ENCODE results near the gene KCNF1. TPM values are rescaled to one million over a fixed set of nuclear protein-coding genes. Genes with fewer than 3 reads are reported as not detected.

Gene KCNF1
- total RNA-seq, 1 experiment from 2014 or later: 3.2 TPM

- H3K4ac ChIP-seq (ENCODE audit: low read depth, low read length): no peak overlapping the region
- H3K4me1 ChIP-seq (ENCODE audit: insufficient read depth, low read length): peaks cover 13% of the 10 kb centered on the region; the same call in 1 of the 2 replicates
- Mint-ChIP-seq H3K4me3 (no peak overlapping the region; a peak in 1 of 5 replicates), H3K36me3 (ENCODE audit: insufficient read depth in 1 of 3, low read depth in 3 of 3) (no peaks in the 10 kb centered on the region), H3K4me1 (peaks cover 33 to 36% of the 10 kb centered on the region in 2 experiments), H3K9me3 (no peaks in the 10 kb centered on the region), H3K27me3 (ENCODE audit: low read depth) (peaks cover 2% of the 10 kb centered on the region), H3K27ac (peak overlapping the region in 1 of 3 experiments; percentile 52; a peak in 1 of 7 replicates)
- no peak overlapping the region for H3K4me2 ChIP-seq (ENCODE audit: insufficient read depth, insufficient read length, low read length)
- H3K27ac ChIP-seq (ENCODE audit: insufficient read length, low read depth, low read length): no peak overlapping the region
- H2AFZ ChIP-seq (ENCODE audit: low read length): no peak overlapping the region
- WGBS (ENCODE audit: extremely low coverage, insufficient read length, low lambda C conversion rate): no CpG with 5 or more reads among the region's 6 CpGs
- H2BK15ac ChIP-seq (ENCODE audit: low read depth, low read length): no peak overlapping the region
- no peak overlapping the region for H3K18ac ChIP-seq (ENCODE audit: insufficient read length, low read depth, low read length)
- H2BK120ac ChIP-seq (ENCODE audit: low read depth, low read length, poor library complexity, severe bottlenecking): no peak overlapping the region
- TF ChIP-seq CTCF (conservative IDR thresholded peaks at IDR 0.05): no peak
- H3K23me2 ChIP-seq (ENCODE audit: insufficient read length, low read depth, low read length, poor library complexity, severe bottlenecking): no peaks in the 10 kb centered on the region
- no peak overlapping the region for H4K8ac ChIP-seq (replicated peaks; ENCODE audit: insufficient read length, low read depth, low read length)
- H3K14ac ChIP-seq (ENCODE audit: insufficient read depth, low read length): no peak overlapping the region
- no peak overlapping the region for H2AK5ac ChIP-seq (ENCODE audit: insufficient read length, low read length)
- no peak overlapping the region for H2BK20ac ChIP-seq (ENCODE audit: low read depth, low read length, poor library complexity, severe bottlenecking)
- no peak overlapping the region for H3K23ac ChIP-seq (ENCODE audit: insufficient read length, low read depth, low read length)
- no peaks in the 10 kb centered on the region; the same call in 1 of the 2 replicates for H3K27me3 ChIP-seq (ENCODE audit: insufficient read depth, low read length)
- no peak overlapping the region for H3T11ph ChIP-seq (ENCODE audit: low read length)
- no peak overlapping the region for H4K91ac ChIP-seq (ENCODE audit: insufficient read length, low read depth, low read length)
- H3K79me1 ChIP-seq (ENCODE audit: insufficient read depth, low read depth, low read length, poor library complexity, severe bottlenecking): no peaks in the 10 kb centered on the region
- no peaks in the 10 kb centered on the region for H3K9me3 ChIP-seq (ENCODE audit: control insufficient read depth, low read depth, low read length)
- H3K56ac ChIP-seq (ENCODE audit: insufficient read length, low read depth, low read length): no peak overlapping the region
- no peak overlapping the region for H2BK12ac ChIP-seq (ENCODE audit: insufficient read length, low read depth, low read length)
- no peak overlapping the region for H2BK5ac ChIP-seq (ENCODE audit: insufficient read length, low read length)
- no peak for DNase-seq
- no peak overlapping the region for H3K9ac ChIP-seq (ENCODE audit: extremely low read depth, insufficient read length, low read length)
- no peak overlapping the region for H4K5ac ChIP-seq (ENCODE audit: insufficient read length, low read depth, low read length)
- no peaks in the 10 kb centered on the region for H3K79me2 ChIP-seq (ENCODE audit: insufficient read depth, low read length)
- no peaks in the 10 kb centered on the region for H4K20me1 ChIP-seq (ENCODE audit: control insufficient read depth, insufficient read depth, insufficient read length)
Measured at GRCh38 chr2:10885094-10885860, 26.5 kb upstream of the KCNF1 start.

Data from H9 (cell line).